GM12878 (cell line): ENCODE results near the gene KRI1. TPM values are rescaled to one million over a fixed set of nuclear protein-coding genes. Genes with fewer than 3 reads are reported as not detected.

Experiments used
- ATAC-seq: fragments of 200-7000 bp; cut with Tn5 transposase; 3 replicates; pipeline ENCODE4 v1.9.1; 2020; ENCODE audit warnings: mild to moderate bottlenecking, moderate library complexity
- BruUV-seq: library from RNA; stranded (reverse); fragments of 400-500 nt; replicated peaks from 2 replicates; lab custom pipeline; 2021; lab: Mats Ljungman, UMichigan
- CTCF ChIA-PET: fragments of 300-600 bp; sonication (Branson Sonifier 250); formaldehyde crosslinking; extraction: SDS; loops from one replicate; lab custom pipeline; 2021; ENCODE audit warnings: inconsistent platforms; lab: Yijun Ruan, JAX
- POLR2A ChIA-PET: fragments of 350-600 bp; formaldehyde crosslinking; extraction: SDS; loops from one replicate; lab custom pipeline; 2021; ENCODE audit warnings: inconsistent platforms; lab: Charles Lee
- RAD21 ChIA-PET: fragments of 300-600 bp; sonication (Branson Sonifier 250); formaldehyde crosslinking; loops from one replicate; lab custom pipeline; 2023; ENCODE audit warnings: antibody characterized with exemption; ENCODE audit not compliant: unreplicated experiment; lab: Charles Lee
- SMC1A ChIA-PET: fragments of 300-600 bp; sonication (Branson Sonifier 250); formaldehyde crosslinking; loops from one replicate; lab custom pipeline; 2023; ENCODE audit not compliant: unreplicated experiment, uncharacterized antibody; lab: Charles Lee
- DNase-seq: peaks from one replicate; pipeline ENCODE4 v3.0.0-alpha.2; 2011; ENCODE audit warnings: low read depth, low spot score
- FAIRE-seq: peaks from 3 replicates; lab custom pipeline; 2011; peaks lifted over from hg19 to GRCh38; lab: Jason Lieb, UNC
- H2AFZ ChIP-seq: 2 replicates; pipeline ENCODE4 v1.6.0; 2011; ENCODE audit warnings: low read depth, low read length, control low read depth; ENCODE audit not compliant: control insufficient read depth
- H3K27ac ChIP-seq: 2 replicates; pipeline ENCODE4 v1.5.1; 2011; ENCODE audit warnings: control low read depth; ENCODE audit not compliant: control insufficient read depth, insufficient read depth
- H3K27me3 ChIP-seq, 2 experiments: replicated peaks in 1 of 2; 2 replicates each; pipeline versions ENCODE4 v1.6.0 to v1.6.1; 2011; ENCODE audit warnings: low read length in 1 of 2; ENCODE audit not compliant: control insufficient read depth in 2 of 2, insufficient read depth in 2 of 2
- H3K36me3 ChIP-seq, 2 experiments: 2 replicates each; pipeline ENCODE4 v1.5.1; 2011; ENCODE audit warnings: low read length in 1 of 2; ENCODE audit not compliant: control insufficient read depth in 2 of 2, insufficient read depth in 2 of 2
- H3K4me1 ChIP-seq: 2 replicates; pipeline ENCODE4 v1.6.1; 2011; ENCODE audit warnings: mild to moderate bottlenecking, low read length, moderate library complexity, mixed read lengths; ENCODE audit not compliant: control insufficient read depth, insufficient read depth
- H3K4me2 ChIP-seq: 2 replicates; pipeline ENCODE4 v1.6.0; 2011; ENCODE audit warnings: control low read depth; ENCODE audit not compliant: control insufficient read depth, insufficient read depth
- H3K4me3 ChIP-seq: fragments of 200-600 bp; sonication (generic); 2 replicates; pipeline ENCODE4 v1.5.1; 2016
- H3K79me2 ChIP-seq: 2 replicates; pipeline ENCODE4 v1.6.0; 2011; ENCODE audit warnings: low read length; ENCODE audit not compliant: control insufficient read depth, insufficient read depth
- H3K9ac ChIP-seq: 2 replicates; pipeline ENCODE4 v1.8.0; 2011; ENCODE audit warnings: low read length, control low read depth, mixed read lengths; ENCODE audit not compliant: control insufficient read depth, insufficient read depth
- H3K9me3 ChIP-seq: replicated peaks from 3 replicates; pipeline ENCODE4 v1.5.1; 2011; ENCODE audit warnings: mild to moderate bottlenecking, low read length; ENCODE audit not compliant: control insufficient read depth, insufficient read depth
- H4K20me1 ChIP-seq: 2 replicates; pipeline ENCODE4 v1.6.0; 2011; ENCODE audit not compliant: control insufficient read depth, insufficient read depth
- BRCA1 ChIP-seq: IDR thresholded peaks from 2 replicates; pipeline ENCODE4 v1.6.1; 2011; ENCODE audit warnings: low read depth, low read length, improper control_type of control experiment
- EZH2 ChIP-seq: IDR thresholded peaks from 2 replicates; pipeline ENCODE4 v1.6.1; 2012; ENCODE audit warnings: low read depth, mild to moderate bottlenecking, control low read depth, inconsistent platforms, low read length, borderline replicate concordance; ENCODE audit not compliant: control insufficient read depth
- FOS ChIP-seq: IDR thresholded peaks from 3 replicates; pipeline ENCODE4 v1.6.1; 2011; ENCODE audit warnings: borderline replicate concordance; ENCODE audit not compliant: insufficient read length; ENCODE audit errors: extremely low read depth
- FOXK2 ChIP-seq: fragments of 450-650 bp; IDR thresholded peaks from 2 replicates; pipeline ENCODE4 v1.6.1; 2017; ENCODE audit warnings: mild to moderate bottlenecking, moderate library complexity
- HCFC1 ChIP-seq: fragments of 150-350 bp; IDR thresholded peaks from 2 replicates; pipeline ENCODE4 v1.6.1; 2014; ENCODE audit warnings: low read length
- HDAC2 ChIP-seq: fragments of 200-600 bp; sonication (generic); IDR thresholded peaks from 2 replicates; pipeline ENCODE4 v1.6.1; 2017
- JUND ChIP-seq: IDR thresholded peaks from 2 replicates; pipeline ENCODE4 v1.6.1; 2012; ENCODE audit warnings: low read depth, mild to moderate bottlenecking, low read length, improper control_type of control experiment, moderate library complexity
- MTA3 ChIP-seq: IDR thresholded peaks from 2 replicates; pipeline ENCODE4 v1.6.1; 2012; ENCODE audit warnings: low read length, inconsistent platforms, borderline replicate concordance
- MYC ChIP-seq: IDR thresholded peaks from 2 replicates; pipeline ENCODE4 v1.6.1; 2011; ENCODE audit warnings: mild to moderate bottlenecking, low read length, moderate library complexity, inconsistent platforms; ENCODE audit not compliant: insufficient read depth, insufficient replicate concordance, insufficient read length, severe bottlenecking
- NFYA ChIP-seq: IDR thresholded peaks from 2 replicates; pipeline ENCODE4 v1.6.1; 2011; ENCODE audit warnings: low read depth, mild to moderate bottlenecking, low read length, improper control_type of control experiment, borderline replicate concordance
- NR2F1 ChIP-seq: fragments of 450-650 bp; conservative IDR thresholded peaks from 2 replicates; pipeline ENCODE4 v1.6.1; 2017; ENCODE audit warnings: mild to moderate bottlenecking
- SMARCA5 ChIP-seq: fragments of 450-650 bp; IDR thresholded peaks from 2 replicates; pipeline ENCODE4 v1.6.1; 2017; ENCODE audit warnings: mild to moderate bottlenecking
- SMC3 ChIP-seq: IDR thresholded peaks from 2 replicates; pipeline ENCODE4 v1.6.1; 2011; ENCODE audit warnings: low read length, improper control_type of control experiment, borderline replicate concordance
- STAT3 ChIP-seq: IDR thresholded peaks from 2 replicates; pipeline ENCODE4 v1.6.1; 2011; ENCODE audit warnings: low read depth, low read length, improper control_type of control experiment
- USF2 ChIP-seq: IDR thresholded peaks from 2 replicates; pipeline ENCODE4 v1.6.1; 2011; ENCODE audit warnings: low read depth, low read length, improper control_type of control experiment, borderline replicate concordance
- ZNF207 ChIP-seq: fragments of 450-650 bp; IDR thresholded peaks from 2 replicates; pipeline ENCODE4 v1.6.1; 2014; ENCODE audit warnings: antibody characterized with exemption, mild to moderate bottlenecking, borderline replicate concordance
- ZNF24 ChIP-seq: fragments of 450-650 bp; IDR thresholded peaks from 2 replicates; pipeline ENCODE4 v1.6.1; 2017; ENCODE audit warnings: antibody characterized with exemption, mild to moderate bottlenecking
- WGBS: methylation state at CpG from one replicate; pipeline ENCODE4 v1.1.6; 2016; ENCODE audit warnings: low lambda C conversion rate; ENCODE audit not compliant: insufficient replicate concordance, insufficient coverage; ENCODE audit errors: missing lambda C conversion rate; 5-methylcytosine and 5-hydroxymethylcytosine counted together
- in situ Hi-C: fragments of 300-500 bp; cut with MboI; formaldehyde crosslinking; loops from 9 replicates; pipeline ENCODE4 v1.14.3; 2018; ENCODE audit warnings: mixed read lengths
- intact Hi-C: fragments of 100-400 bp; cut with micrococcal nuclease; formaldehyde crosslinking; loops from one replicate; pipeline ENCODE4 v1.14.2; 2022; ENCODE audit not compliant: unreplicated experiment
- polyA plus RNA-seq, 11 experiments: library from polyadenylated mRNA; depleted of rRNA in 4 of 11; unstranded in 6 of 11; stranded (reverse) in 5 of 11; fragments of >200 nt; fragmentation: Nextera tagmentation in 4 of 11; fragmentation: Illumina TruSeq in 1 of 11; extraction: Ambion mirVana in 4 of 11; extraction: Trizol in 1 of 11; gene quantifications; 1 replicate in 1 of 11; 2 replicates in 10 of 11; pipeline versions ENCODE4 v1.2.1 to v1.2.3, GENCODE V29; 2011 to 2016; ENCODE audit warnings: inconsistent platforms in 2 of 11, missing spikeins in 2 of 11, low read depth in 1 of 11
- total RNA-seq, 4 experiments: library from RNA; depleted of rRNA in 3 of 4; stranded (reverse); fragments of >200 nt in 3 of 4; fragmentation: Illumina TruSeq in 1 of 4; extraction: Trizol in 1 of 4; gene quantifications; 2 replicates each; pipeline versions ENCODE4 v1.2.1 to v1.2.3, GENCODE V29; 2013 to 2021

The KRI1 gene
- total and polyA plus RNA-seq, 10 of the 15 experiments (the other 5 are each of a cell fraction or from before 2014, with no cell fraction given), result 0.98 to 42.5 (median 24.7) TPM

GRCh38 chr19:10601999-10602329 is 36.2 kb upstream of the KRI1 start:
- Histone ChIP-seq H3K9me3 (no peaks in the 10 kb centered on the region), H3K27me3 (no peaks in the 10 kb centered on the region), H3K36me3 (no peaks in the 10 kb centered on the region), H3K27ac (no peak overlapping the region), H3K4me2 (peak overlapping the region; percentile 44; the same call in 1 of the 2 replicates), H3K9ac (no peak overlapping the region), H3K79me2 (peaks cover 33% of the 10 kb centered on the region), H4K20me1 (no peaks in the 10 kb centered on the region), H3K4me3 (no peak overlapping the region), H3K4me1 (peaks cover 20% of the 10 kb centered on the region), H2AFZ (no peak overlapping the region)
- in situ Hi-C loops (no loop called here), intact Hi-C loops (loop anchor here (5.0 kb wide), 1 partner anchor 40 kb away; no protein-coding TSS in a partner anchor)
- DNase-seq (no peak), FAIRE-seq (no peak), ATAC-seq (no peak)
- ChIA-PET SMC1A (interaction anchor here (1.1 to 1.3 kb wide), 4 partner anchors 10 to 98 kb away, joined by 3 to 4 read pairs (median 3); no protein-coding TSS in a partner anchor), POLR2A (interaction anchor here (0.7 to 5.5 kb wide), 10 partner anchors 7 to 234 kb away, joined by 3 to 43 read pairs (median 4); partner anchors contain the start of genes KRI1, QTRT1 and TMED1), RAD21 (interaction anchor here (1.3 to 4.8 kb wide), 6 partner anchors 8 to 115 kb away, joined by 4 to 50 read pairs (median 26); partner anchors contain the start of genes DNM2 and QTRT1), CTCF (interaction anchor here (0.7 to 1.4 kb wide), 7 partner anchors 17 to 340 kb away, joined by 3 to 15 read pairs (median 4); no protein-coding TSS in a partner anchor)
- WGBS, result 30% methylated on average over 7 of the region's 7 CpGs
- no TSS peak for BruUV-seq
- TF ChIP-seq HCFC1, result no peak
- no peak; the same call in 1 of the 2 replicates for TF ChIP-seq USF2
- peak; percentile 94 for TF ChIP-seq ZNF24

- Histone ChIP-seq H3K36me3 (no peaks in the 10 kb centered on the region), H2AFZ (no peak overlapping the region), H4K20me1 (no peaks in the 10 kb centered on the region), H3K79me2 (peaks cover 28% of the 10 kb centered on the region), H3K27me3 (no peaks in the 10 kb centered on the region), H3K27ac (no peak overlapping the region), H3K9ac (no peak overlapping the region), H3K4me1 (peaks cover 34% of the 10 kb centered on the region), H3K4me3 (no peak overlapping the region), H3K9me3 (no peaks in the 10 kb centered on the region), H3K4me2 (no peak overlapping the region)
- FAIRE-seq (no peak), ATAC-seq (no peak), DNase-seq (no peak)
- ChIA-PET CTCF (interaction anchor here (1.2 to 2.0 kb wide), 3 partner anchors 19 to 196 kb away, joined by 3 to 6 read pairs (median 4); no protein-coding TSS in a partner anchor), RAD21 (interaction anchor here (0.6 kb wide), 1 partner anchor 654 kb away, joined by 4 read pairs; no protein-coding TSS in a partner anchor), SMC1A (interaction anchor here (0.7 kb wide), 1 partner anchor 322 kb away, joined by 3 read pairs; no protein-coding TSS in a partner anchor), POLR2A (interaction anchor here (0.6 kb wide), 1 partner anchor 45 kb away, joined by 6 read pairs; no protein-coding TSS in a partner anchor)
- in situ Hi-C loops, result no loop called here
- intact Hi-C loops, result loop anchor here (5.0 kb wide), 1 partner anchor 42 kb away; no protein-coding TSS in a partner anchor
- WGBS, result 88% methylated on average over 5 of the region's 5 CpGs
- BruUV-seq, result no TSS peak
- no peak for TF ChIP-seq BRCA1
- TF ChIP-seq SMARCA5, result no peak
- no peak for TF ChIP-seq MTA3
- no peak for TF ChIP-seq HDAC2
- no peak for TF ChIP-seq MYC
- TF ChIP-seq ZNF207, result no peak
- TF ChIP-seq SMC3, result no peak
- no peak for TF ChIP-seq FOXK2
- no peak for TF ChIP-seq NFYA
- no peak for TF ChIP-seq STAT3
- no peak for TF ChIP-seq FOS
- no peak for TF ChIP-seq NR2F1
- no peak for TF ChIP-seq EZH2
- TF ChIP-seq JUND, result no peak
- no peak for TF ChIP-seq ZNF24
Observed at GRCh38 chr19:10600149-10600548, 34.3 kb upstream of the KRI1 start.
